Fibroblast of peridontal ligament (primary cell): Measurements from ENCODE around the gene PRDX4.
A peak's percentile ranks its signal among the peaks of the same experiment; 100 is the strongest.
"Not testable (repeated sequence)": the region's sequence is repeated elsewhere in the genome, so short reads cannot be mapped to it uniquely, and the experiment has no call there.

Experiments used
- DNase-seq: peaks from one replicate; pipeline ENCODE4 v3.0.0-alpha.2; 2010; ENCODE audit errors: extremely low read depth

PRDX4 gene

GRCh38 chrX:23667239-23668177 lies at the start of gene PRDX4:
Gene PRDX4, plus strand, starts transcription at chrX:23667493. Its CDS starts 78 bp downstream, at chrX:23667571.
- peak; percentile 85 for DNase-seq

- no peak for DNase-seq
Observed at GRCh38 chrX:23621621-23622265, 45.5 kb upstream of the PRDX4 start.

- no peak for DNase-seq
Observed at GRCh38 chrX:23623797-23624196, 43.5 kb upstream of the PRDX4 start.

- no peak for DNase-seq
Observed at GRCh38 chrX:23626651-23627050, 40.6 kb upstream of the PRDX4 start.

GRCh38 chrX:23628131-23628530 lies 39.2 kb upstream of the PRDX4 start:
- DNase-seq, result no peak

- no peak for DNase-seq
Observed at GRCh38 chrX:23631136-23631535, 36.2 kb upstream of the PRDX4 start.

GRCh38 chrX:23633834-23634580 lies 33.3 kb upstream of the PRDX4 start:
- peak; percentile 30 for DNase-seq

- DNase-seq, result no peak
Observed at GRCh38 chrX:23637187-23637586, 30.1 kb upstream of the PRDX4 start.

GRCh38 chrX:23643020-23643419 lies 24.3 kb upstream of the PRDX4 start:
- no peak for DNase-seq

- DNase-seq, result no peak
Observed at GRCh38 chrX:23644744-23645143, 22.5 kb upstream of the PRDX4 start.

GRCh38 chrX:23656091-23656490 lies 11.2 kb upstream of the PRDX4 start:
- DNase-seq, result no peak

- DNase-seq, result peak; percentile 7
Observed at GRCh38 chrX:23656684-23657083, 10.6 kb upstream of the PRDX4 start.

GRCh38 chrX:23659339-23659738 lies 8.0 kb upstream of the PRDX4 start:
- DNase-seq, result no peak

GRCh38 chrX:23660083-23660765 lies 7.1 kb upstream of the PRDX4 start:
- DNase-seq, result not testable (repeated sequence)

- no peak for DNase-seq
Observed at GRCh38 chrX:23660766-23661132, 6.5 kb upstream of the PRDX4 start.

GRCh38 chrX:23661671-23662070 lies 5.6 kb upstream of the PRDX4 start:
- no peak for DNase-seq

GRCh38 chrX:23662187-23662586 lies 5.1 kb upstream of the PRDX4 start:
- peak; percentile 12 for DNase-seq

GRCh38 chrX:23662853-23663252 lies 4.4 kb upstream of the PRDX4 start:
- peak; percentile 57 for DNase-seq

- no peak for DNase-seq
Observed at GRCh38 chrX:23664496-23664895, 2.8 kb upstream of the PRDX4 start.

GRCh38 chrX:23666282-23666681 lies 1.0 kb upstream of the PRDX4 start:
- DNase-seq, result no peak

GRCh38 chrX:23668335-23668734 lies 1.0 kb downstream of the PRDX4 start:
- peak; percentile 5 for DNase-seq

GRCh38 chrX:23670528-23670927 lies 3.2 kb downstream of the PRDX4 start:
- no peak for DNase-seq
